GM12801 (cell line): ENCODE data around the gene GPR78.

Source experiments
- TF ChIP-seq, protein P1 (sequence below): IDR thresholded peaks from one replicate; pipeline ENCODE4 v1.5.1; 2011; ENCODE audit warnings: control low read depth; ENCODE audit not compliant: insufficient read length; ENCODE audit errors: extremely low read depth

The GPR78 gene

DNA sequence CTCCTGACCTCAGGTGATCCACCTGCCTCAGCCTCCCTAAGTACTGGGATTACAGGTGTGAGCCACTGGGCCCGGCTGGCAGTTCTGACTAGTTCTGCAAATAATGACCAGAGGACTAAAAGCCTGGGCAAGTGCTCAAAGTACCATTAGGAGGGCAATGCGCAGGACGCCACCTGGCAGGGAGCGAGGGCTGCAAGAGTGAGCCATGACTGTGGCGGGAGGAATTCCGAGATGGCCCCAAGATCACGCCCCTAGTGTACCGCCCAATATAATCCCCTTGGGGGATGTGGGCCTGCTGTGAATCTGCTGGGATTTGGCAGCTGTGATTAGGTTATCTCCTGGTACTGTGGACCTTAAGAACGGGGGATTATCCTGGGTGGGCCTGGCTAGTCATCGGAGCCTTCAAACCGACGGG is 26.2 kb upstream of the GPR78 start:
- TF ChIP-seq, protein P1, sequence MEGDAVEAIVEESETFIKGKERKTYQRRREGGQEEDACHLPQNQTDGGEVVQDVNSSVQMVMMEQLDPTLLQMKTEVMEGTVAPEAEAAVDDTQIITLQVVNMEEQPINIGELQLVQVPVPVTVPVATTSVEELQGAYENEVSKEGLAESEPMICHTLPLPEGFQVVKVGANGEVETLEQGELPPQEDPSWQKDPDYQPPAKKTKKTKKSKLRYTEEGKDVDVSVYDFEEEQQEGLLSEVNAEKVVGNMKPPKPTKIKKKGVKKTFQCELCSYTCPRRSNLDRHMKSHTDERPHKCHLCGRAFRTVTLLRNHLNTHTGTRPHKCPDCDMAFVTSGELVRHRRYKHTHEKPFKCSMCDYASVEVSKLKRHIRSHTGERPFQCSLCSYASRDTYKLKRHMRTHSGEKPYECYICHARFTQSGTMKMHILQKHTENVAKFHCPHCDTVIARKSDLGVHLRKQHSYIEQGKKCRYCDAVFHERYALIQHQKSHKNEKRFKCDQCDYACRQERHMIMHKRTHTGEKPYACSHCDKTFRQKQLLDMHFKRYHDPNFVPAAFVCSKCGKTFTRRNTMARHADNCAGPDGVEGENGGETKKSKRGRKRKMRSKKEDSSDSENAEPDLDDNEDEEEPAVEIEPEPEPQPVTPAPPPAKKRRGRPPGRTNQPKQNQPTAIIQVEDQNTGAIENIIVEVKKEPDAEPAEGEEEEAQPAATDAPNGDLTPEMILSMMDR, result no peak

DNA sequence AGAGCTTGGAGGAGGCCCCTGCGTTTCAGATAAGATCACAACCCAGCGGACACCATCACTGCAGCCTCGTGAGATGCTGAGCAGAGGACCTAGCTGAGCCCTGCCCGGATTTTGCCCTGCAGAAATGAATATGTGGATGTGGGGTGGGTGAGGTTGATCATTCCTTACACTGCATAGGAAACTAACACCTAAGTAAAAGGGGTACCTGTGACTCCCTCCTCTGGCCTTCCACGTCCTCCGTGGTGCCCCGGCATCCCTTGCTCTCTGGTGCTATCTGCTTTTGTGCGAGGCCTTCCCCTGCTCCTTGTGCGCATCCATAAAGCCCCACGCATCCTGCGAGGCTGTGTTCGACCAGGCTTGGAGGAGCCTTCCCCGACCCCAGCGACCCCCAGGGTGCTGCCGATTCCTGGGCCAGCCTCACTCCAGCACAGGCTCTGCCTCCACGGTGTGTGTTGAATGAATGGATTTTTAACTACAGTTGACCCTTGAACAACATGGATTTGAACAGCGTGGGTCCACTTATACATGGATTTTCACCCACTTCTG is 25.6 kb upstream of the GPR78 start:
- TF ChIP-seq, protein P1, result no peak

DNA sequence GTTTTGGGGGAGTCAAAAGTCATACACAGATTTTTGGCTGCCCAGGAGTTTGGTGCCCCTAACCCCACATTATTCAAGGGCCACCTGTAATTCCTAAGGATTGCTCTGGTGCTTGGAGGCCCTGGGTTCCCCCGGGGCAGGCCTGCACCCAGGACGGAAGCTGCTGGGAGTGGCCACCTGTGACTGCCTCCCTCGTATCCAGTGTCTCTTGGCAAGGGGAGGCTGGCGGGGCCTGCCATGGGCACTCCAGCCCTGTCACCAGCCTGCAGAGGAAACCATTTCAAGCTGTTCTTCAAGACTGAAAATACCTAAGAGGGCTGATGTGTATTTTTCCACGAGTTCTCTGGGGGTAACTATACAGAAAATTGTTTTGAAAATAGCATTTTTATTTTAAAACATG is 24.5 kb upstream of the GPR78 start:
- TF ChIP-seq, protein P1, result no peak

GRCh38 chr4:8556341-8557150 is 23.6 kb upstream of the GPR78 start:
- TF ChIP-seq, protein P1, result no peak

- TF ChIP-seq, protein P1, result no peak
Measured at GRCh38 chr4:8557151-8558076, 22.8 kb upstream of the GPR78 start.

DNA sequence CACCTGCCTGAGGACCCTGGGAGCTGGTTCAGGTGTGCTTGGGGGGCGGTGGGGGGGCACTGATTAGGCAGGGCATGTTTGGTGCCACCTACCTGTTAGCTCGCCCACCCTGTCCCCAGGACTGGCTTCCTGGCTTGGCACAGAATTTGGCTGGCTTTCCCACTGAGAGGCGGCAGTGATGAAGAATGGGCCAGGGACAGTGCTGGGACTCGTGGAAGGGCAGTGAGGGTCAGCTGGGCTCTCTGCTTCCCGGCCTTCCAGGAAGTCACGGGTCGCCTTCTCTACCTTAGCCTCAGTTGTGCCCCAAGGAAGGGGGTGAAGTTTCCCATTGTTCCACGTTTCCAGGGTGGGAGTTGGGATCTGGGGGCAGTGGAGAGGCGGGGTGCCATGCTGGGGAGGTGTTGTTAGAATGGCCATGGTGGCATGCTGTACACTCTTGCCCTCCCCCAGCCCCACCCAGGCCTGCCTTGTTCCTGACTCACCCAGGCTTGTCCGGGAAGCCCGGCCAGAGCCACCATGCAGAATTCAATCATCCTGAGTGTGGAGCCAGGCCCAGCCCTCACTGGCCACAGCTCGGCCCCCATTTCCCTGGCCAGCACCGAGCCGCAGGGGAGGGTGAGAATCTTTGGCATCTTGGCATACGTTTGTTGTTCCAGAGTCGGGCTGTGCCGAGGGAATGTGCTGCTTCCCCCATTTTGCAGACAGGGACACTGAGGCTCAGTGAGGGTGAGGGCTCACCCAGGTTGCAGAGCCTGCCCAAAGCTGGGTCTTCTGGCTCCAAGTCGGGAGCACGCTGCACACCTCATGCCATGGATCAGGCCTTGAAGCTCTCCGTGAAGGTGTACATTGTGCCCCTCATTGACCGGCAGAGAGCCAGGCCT is 21.9 kb upstream of the GPR78 start:
- TF ChIP-seq, protein P1, result no peak

GRCh38 chr4:8559011-8559410 is 21.2 kb upstream of the GPR78 start:
- TF ChIP-seq, protein P1, result no peak
